HTERT RPE-1 (cell line): Measurements from ENCODE around the gene SIGLECL1.

Experiments
- in situ Hi-C: fragments of 300-500 bp; cut with MboI; formaldehyde crosslinking; loops from 4 replicates; pipeline ENCODE4 v1.14.3; 2020; ENCODE audit warnings: low sequenced_read_pairs

Gene SIGLECL1

GRCh38 chr19:51295382-51296126 lies 44.7 kb downstream of the SIGLECL1 start:
- in situ Hi-C loops = no loop called here

GRCh38 chr19:51296336-51297093 lies 45.6 kb downstream of the SIGLECL1 start:
- in situ Hi-C loops = no loop called here

GRCh38 chr19:51297406-51297805 lies 46.5 kb downstream of the SIGLECL1 start:
- in situ Hi-C loops = no loop called here

GRCh38 chr19:51301266-51301665 lies 50.4 kb downstream of the SIGLECL1 start:
- in situ Hi-C loops = no loop called here

DNA sequence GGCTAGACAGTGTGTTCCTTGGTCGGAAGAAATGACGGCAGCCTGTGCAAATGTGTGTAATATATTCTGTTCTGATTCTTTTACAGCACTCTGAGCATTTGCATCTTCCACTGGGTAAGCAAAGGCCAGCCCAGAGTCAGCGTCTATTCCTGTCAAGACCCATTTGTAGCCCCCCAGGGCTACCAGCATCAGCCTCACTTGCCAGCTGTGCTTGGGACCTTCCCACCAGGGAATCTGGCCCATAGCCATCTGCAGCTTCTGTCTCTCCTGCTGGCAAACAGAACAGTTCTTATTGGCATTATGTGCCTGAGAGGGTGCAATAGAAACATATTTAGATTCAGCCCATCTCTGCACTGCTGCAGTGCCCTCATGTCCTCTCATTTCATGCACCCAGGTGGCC lies 54.6 kb downstream of the SIGLECL1 start:
- in situ Hi-C loops = no loop called here

DNA sequence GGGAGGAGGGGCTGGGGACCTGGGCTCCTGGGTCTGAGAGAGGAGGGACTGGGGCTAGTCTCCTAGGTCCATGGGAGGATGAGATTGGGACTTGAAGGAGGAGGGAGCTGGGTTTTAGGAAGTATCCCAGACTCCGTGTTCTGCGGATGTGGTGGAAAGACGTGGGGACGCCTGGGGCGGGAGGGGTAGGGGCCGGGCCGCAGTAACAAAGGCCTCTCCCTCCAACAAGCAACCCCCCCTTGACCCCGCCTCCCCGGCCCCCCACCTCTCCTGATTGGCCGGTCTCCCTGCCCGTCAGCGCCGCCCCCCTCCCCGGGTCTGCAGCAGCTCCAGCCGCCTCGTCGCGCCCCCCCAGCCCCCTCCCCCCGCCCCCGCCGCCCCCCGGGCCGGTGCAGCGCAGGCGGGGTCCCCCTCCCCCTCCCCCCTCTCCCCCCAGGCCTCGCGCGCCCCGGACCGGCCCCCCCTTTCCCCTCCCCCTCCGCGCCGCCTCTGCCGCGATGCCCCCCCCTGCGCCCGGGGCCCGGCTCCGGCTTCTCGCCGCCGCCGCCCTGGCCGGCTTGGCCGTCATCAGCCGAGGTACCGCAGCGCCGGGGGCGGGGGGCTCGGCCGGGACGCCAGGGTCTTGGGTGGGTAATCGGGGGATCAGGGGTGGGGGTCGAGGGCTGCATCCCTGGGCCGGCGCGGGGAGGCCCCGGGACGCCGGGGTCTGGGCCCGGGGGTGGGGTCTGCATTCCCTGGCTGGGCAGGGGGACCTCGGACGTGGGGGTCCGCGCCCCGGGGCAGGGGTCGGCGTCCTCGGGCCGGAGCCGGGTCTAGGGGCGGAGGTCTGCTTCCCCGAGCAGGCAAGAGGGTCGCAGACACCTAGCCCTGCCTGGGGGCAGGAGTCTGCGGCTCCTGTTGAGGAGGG lies 60.7 kb downstream of the SIGLECL1 start, which contains the start of gene IGLON5:
IGLON5 (plus strand) TSS at position 294 of the 907 bp plus-strand sequence; CDS start at position 498, 204 bp downstream.
- in situ Hi-C loops = no loop called here

DNA sequence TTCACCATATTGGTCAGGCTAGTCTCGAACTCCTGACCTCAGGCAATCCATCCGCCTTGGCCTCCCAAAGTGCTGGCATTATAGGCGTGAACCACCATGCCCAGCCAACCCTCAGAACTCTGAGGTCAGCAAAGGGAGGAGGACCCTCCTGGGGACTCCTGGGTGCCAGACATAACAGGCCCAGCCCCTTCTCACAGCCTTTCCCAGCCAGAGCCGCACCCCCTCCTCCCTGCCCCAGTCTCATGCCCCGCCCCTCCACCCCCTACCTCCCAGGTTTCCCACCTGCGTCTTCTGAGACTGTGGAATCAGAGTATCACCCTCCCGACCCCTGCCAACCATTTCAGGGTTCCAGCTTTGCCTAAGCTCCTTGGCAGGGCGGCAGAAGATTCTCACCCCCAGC lies 65.8 kb downstream of the SIGLECL1 start:
- in situ Hi-C loops = no loop called here

DNA sequence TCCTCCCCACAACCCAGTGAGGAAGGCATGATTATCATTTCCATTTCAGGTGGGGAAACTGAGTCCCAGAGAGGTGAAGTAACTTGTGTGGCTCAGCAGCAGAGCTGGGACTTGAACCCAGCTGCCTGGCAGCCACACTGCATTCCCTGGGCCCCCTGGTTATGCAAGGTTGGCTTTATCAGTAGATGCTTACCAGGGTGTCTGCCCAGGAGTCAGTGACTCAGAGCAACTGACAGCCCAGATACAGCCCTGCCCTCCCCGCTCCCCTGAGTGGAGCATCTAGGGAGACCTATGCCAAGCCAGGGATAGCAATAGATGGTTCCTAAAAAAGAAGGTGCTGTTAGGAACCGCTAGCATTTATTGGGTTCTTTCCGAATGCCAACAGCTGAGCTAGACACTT lies 66.5 kb downstream of the SIGLECL1 start:
- in situ Hi-C loops = no loop called here

DNA sequence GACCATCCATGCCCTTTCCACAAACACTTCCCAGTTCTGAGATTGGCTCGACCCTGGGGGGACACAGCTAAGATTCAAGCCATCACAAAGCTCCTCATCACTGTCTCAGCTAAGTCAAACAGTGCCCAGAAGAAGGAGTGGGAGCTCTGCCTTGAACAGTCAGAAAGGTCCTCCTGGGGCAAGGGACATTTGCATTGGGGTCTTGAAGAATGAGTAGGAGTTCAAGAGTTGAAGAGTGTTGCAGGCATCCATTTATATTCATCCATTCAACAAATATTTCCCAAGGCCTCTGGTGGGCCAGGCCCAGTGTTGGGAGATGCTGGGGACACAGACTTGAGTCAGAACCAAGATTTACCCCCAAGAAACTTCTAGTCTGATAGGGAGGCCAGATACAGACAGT lies 67.1 kb downstream of the SIGLECL1 start:
- in situ Hi-C loops = no loop called here
